ENCODE results near the gene TBC1D22B. TPM values are rescaled to one million over a fixed set of nuclear protein-coding genes. Genes with fewer than 3 reads are reported as not detected.

TBC1D22B gene
- polyA plus RNA-seq, 4 donors = 6.4 to 11.2 (median 8.6) TPM

DNA sequence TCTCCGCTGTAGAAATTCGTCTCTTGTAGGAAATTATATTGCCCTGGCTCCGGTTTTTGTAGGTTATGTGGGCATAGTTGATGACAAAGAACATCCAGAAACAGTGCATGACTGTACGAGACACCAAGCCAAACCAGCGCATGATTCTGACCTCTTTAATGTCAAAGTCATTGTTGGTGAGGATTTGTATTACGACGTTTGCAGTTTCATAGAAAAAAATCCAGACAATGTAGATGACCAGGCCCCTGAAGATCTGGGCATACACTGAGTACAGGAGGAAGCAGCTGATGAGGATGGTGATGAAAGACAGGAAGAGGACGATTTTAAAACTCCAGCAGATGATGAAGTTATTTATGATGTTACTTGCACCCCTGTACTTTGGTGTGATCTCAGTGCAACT lies 39.1 kb upstream of the TBC1D22B start:
- no peak for DNase-seq
- 76 to 87% (median 86%) methylated on average over 8 of the region's 8 CpGs for WGBS, 3 donors
- Histone ChIP-seq H3K9me3 (ENCODE audit: control insufficient read depth in 2 of 2, insufficient read depth in 1 of 2, low read depth in 1 of 2, low read length in 1 of 2) (no peaks in the 10 kb centered on the region), H3K36me3 (ENCODE audit: control insufficient read depth in 3 of 3, insufficient read depth in 2 of 3, low read depth in 1 of 3, low read length in 3 of 3) (no peaks in the 10 kb centered on the region), H3K4me1 (ENCODE audit: control insufficient read depth in 3 of 3, insufficient read depth in 2 of 3, low read depth in 1 of 3, low read length in 2 of 3) (peaks cover 0 to 5% (median 0%) of the 10 kb centered on the region in 3 donors), H3K4me3 (ENCODE audit: low read depth in 1 of 3, low read length in 3 of 3) (no peak overlapping the region), H3K27me3 (ENCODE audit: control insufficient read depth in 3 of 3, insufficient read depth in 3 of 3, low read length in 3 of 3) (no peaks in the 10 kb centered on the region), H3K27ac (ENCODE audit: low read depth in 1 of 3, low read length in 2 of 3) (no peak overlapping the region)
- no peak for FAIRE-seq

DNA sequence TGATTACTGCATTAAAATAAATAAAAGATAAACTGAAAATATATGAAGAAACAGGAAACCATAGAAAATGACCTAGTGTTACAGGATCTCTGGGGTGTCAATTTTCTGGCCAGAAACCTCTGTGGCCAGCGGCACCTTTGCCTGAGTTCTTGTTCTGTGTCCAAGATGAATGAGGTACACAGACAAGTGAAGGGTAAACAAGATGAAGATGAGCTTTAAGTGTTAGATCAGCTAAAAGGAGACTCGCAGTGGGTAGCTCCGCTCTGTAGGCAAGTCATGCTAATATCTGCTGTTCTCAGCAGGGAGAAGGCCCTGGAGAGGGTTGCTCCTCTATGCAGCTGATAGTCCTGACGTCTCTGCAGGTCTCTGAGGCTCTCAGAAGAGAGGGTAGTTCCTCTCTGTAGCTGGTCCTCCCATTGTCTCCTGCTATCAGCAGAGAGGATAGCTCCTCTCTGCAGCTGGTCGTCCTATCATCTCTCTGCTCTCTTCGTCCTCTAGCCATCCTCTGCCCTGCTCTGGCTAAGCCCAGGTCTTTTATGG lies 35.9 kb upstream of the TBC1D22B start:
- no peaks in the 10 kb centered on the region for H3K27me3 ChIP-seq (ENCODE audit: control insufficient read depth in 3 of 3, insufficient read depth in 3 of 3, low read length in 3 of 3)
- H3K4me3 ChIP-seq (ENCODE audit: low read depth in 1 of 3, low read length in 3 of 3) = peak overlapping the region in 2 of 3 donors; percentile 57 to 68
- DNase-seq = no peak
- H3K9me3 ChIP-seq (ENCODE audit: control insufficient read depth in 2 of 2, insufficient read depth in 1 of 2, low read depth in 1 of 2, low read length in 1 of 2) = no peaks in the 10 kb centered on the region
- FAIRE-seq = no peak
- peak overlapping the region in 1 of 3 donors; percentile 57 for H3K27ac ChIP-seq (ENCODE audit: low read depth in 1 of 3, low read length in 2 of 3)
- 57 to 60% (median 59%) methylated on average over 6 of the region's 6 CpGs for WGBS, 3 donors
- H3K36me3 ChIP-seq (ENCODE audit: control insufficient read depth in 3 of 3, insufficient read depth in 2 of 3, low read depth in 1 of 3, low read length in 3 of 3) = no peaks in the 10 kb centered on the region
- H3K4me1 ChIP-seq (ENCODE audit: control insufficient read depth in 3 of 3, insufficient read depth in 2 of 3, low read depth in 1 of 3, low read length in 2 of 3) = peaks cover 0 to 5% (median 0%) of the 10 kb centered on the region in 3 donors

DNA sequence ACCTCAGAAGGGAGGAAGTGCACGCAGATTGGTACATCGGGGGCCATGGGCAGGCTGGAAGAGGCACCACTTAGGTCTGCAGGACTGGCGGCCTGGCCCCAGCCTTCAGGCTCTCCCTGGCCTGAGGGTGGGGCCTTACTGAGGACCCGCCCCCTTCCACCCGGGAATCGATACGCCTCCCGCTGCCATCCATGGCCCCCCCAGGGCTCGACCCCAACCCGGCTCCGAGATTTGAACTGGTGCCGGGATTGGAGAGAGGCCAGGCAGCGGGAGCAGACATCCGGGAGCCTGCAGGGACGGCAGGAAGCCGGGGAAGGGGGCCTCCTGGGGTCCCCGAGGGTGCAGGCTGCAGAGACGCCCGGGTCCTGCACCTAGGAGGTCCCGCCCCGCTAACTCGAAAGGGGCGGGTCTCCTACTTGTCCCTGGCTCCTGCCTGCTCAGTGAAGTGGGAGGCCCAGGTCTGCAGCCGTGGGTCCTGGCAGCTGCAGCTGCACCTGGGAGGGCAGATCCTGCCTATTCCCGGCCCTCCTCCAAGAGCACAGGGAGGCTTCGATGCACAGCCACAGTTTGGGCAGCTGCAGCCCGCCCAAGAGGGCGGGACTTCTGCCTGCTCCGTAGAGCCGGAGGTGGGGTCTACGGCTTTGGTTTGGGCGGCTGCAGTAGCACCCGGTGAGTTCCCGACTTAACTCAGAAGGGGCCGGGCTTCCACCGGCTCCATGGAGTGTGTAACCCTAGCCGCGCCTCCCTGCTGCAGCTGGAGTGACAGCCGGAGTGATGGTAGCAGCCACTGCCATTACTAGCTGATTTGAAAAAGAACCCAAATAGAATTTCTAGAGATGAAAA lies 35.2 kb upstream of the TBC1D22B start:
- WGBS, 3 donors = 1% methylated on average over 34 to 39 of the region's 39 CpGs
- FAIRE-seq (no peak), DNase-seq (peak; percentile 82 to 90)
- peak overlapping the region; percentile 34 to 68 (median 57) for H3K4me3 ChIP-seq (ENCODE audit: low read depth in 1 of 3, low read length in 3 of 3)
- peak overlapping the region in 1 of 3 donors; percentile 57 for H3K27ac ChIP-seq (ENCODE audit: low read depth in 1 of 3, low read length in 2 of 3)
- no peaks in the 10 kb centered on the region for H3K27me3 ChIP-seq (ENCODE audit: control insufficient read depth in 3 of 3, insufficient read depth in 3 of 3, low read length in 3 of 3)
- no peaks in the 10 kb centered on the region for H3K36me3 ChIP-seq (ENCODE audit: control insufficient read depth in 3 of 3, insufficient read depth in 2 of 3, low read depth in 1 of 3, low read length in 3 of 3)
- peaks cover 0 to 5% (median 0%) of the 10 kb centered on the region in 3 donors for H3K4me1 ChIP-seq (ENCODE audit: control insufficient read depth in 3 of 3, insufficient read depth in 2 of 3, low read depth in 1 of 3, low read length in 2 of 3)
- no peaks in the 10 kb centered on the region for H3K9me3 ChIP-seq (ENCODE audit: control insufficient read depth in 2 of 2, insufficient read depth in 1 of 2, low read depth in 1 of 2, low read length in 1 of 2)

DNA sequence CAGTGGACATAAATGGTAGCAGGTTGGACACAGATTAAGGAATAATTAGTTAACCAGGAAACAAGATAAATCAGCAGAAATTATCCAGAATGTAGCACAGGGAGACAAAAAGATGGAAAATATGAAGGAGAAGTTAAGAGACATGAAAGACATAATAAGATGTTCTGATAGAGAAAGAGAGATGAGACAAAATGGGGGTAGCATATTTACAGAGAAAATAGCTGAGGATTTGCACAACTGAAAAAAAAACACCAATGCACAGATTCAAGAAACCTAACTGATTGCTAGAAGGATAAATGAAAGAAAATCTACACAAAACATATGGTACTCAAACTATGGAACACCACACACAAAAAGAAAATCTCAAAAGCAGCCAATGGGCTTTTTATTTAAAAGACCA lies 34.6 kb upstream of the TBC1D22B start:
- H3K36me3 ChIP-seq (ENCODE audit: control insufficient read depth in 3 of 3, insufficient read depth in 2 of 3, low read depth in 1 of 3, low read length in 3 of 3) = no peaks in the 10 kb centered on the region
- H3K4me1 ChIP-seq (ENCODE audit: control insufficient read depth in 3 of 3, insufficient read depth in 2 of 3, low read depth in 1 of 3, low read length in 2 of 3) = peaks cover 0 to 5% (median 0%) of the 10 kb centered on the region in 3 donors
- H3K9me3 ChIP-seq (ENCODE audit: control insufficient read depth in 2 of 2, insufficient read depth in 1 of 2, low read depth in 1 of 2, low read length in 1 of 2) = no peaks in the 10 kb centered on the region
- FAIRE-seq (no peak), DNase-seq (no peak)
- peak overlapping the region in 1 of 3 donors; percentile 57 for H3K27ac ChIP-seq (ENCODE audit: low read depth in 1 of 3, low read length in 2 of 3)
- peak overlapping the region in 1 of 3 donors; percentile 68 for H3K4me3 ChIP-seq (ENCODE audit: low read depth in 1 of 3, low read length in 3 of 3)
- H3K27me3 ChIP-seq (ENCODE audit: control insufficient read depth in 3 of 3, insufficient read depth in 3 of 3, low read length in 3 of 3) = no peaks in the 10 kb centered on the region

DNA sequence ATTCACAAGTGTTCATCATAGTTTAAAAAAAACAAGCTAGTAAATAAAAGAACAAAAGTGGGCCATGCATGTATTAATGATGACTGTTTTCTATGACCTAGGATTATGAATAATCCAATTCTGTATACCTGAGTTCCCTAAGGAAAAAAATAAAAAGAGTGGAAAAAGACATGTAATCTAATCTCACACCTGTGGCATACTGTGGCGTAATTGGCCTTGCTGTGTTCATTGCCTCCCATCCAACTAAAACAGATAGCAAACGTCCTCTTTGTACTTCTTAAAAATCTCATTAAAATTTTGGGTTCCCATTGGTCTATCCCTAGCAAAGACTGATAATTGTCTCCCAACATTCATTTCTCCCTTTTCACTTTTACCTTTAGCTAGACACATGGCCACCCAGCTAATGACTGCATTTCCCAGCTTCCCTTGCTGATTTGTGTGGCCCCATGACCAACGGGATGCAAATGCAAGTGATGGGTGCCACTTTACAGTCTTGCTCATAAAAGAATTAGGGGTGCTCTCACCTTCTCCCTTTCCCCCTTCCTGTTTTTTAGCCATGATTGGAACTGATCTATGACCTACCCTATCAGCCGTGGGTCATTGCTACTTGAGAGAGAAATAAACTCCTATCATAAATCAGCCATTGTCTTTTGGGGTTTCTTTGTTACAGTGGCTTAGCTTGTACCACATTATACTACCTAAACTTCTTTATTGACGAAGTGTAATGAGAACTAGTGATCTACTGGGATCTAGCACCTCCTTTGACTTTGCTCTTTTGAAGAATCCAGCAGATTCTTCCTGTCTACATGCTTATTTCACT lies 32.0 kb upstream of the TBC1D22B start:
- Histone ChIP-seq H3K9me3 (ENCODE audit: control insufficient read depth in 2 of 2, insufficient read depth in 1 of 2, low read depth in 1 of 2, low read length in 1 of 2) (no peaks in the 10 kb centered on the region), H3K27ac (ENCODE audit: low read depth in 1 of 3, low read length in 2 of 3) (no peak overlapping the region), H3K36me3 (ENCODE audit: control insufficient read depth in 3 of 3, insufficient read depth in 2 of 3, low read depth in 1 of 3, low read length in 3 of 3) (no peaks in the 10 kb centered on the region), H3K27me3 (ENCODE audit: control insufficient read depth in 3 of 3, insufficient read depth in 3 of 3, low read length in 3 of 3) (no peaks in the 10 kb centered on the region), H3K4me1 (ENCODE audit: control insufficient read depth in 3 of 3, insufficient read depth in 2 of 3, low read depth in 1 of 3, low read length in 2 of 3) (peaks cover 0 to 14% (median 0%) of the 10 kb centered on the region in 3 donors), H3K4me3 (ENCODE audit: low read depth in 1 of 3, low read length in 3 of 3) (no peak overlapping the region)
- FAIRE-seq (no peak), DNase-seq (no peak)
- WGBS, 3 donors = 42 to 65% (median 57%) methylated on average over 5 of the region's 5 CpGs

DNA sequence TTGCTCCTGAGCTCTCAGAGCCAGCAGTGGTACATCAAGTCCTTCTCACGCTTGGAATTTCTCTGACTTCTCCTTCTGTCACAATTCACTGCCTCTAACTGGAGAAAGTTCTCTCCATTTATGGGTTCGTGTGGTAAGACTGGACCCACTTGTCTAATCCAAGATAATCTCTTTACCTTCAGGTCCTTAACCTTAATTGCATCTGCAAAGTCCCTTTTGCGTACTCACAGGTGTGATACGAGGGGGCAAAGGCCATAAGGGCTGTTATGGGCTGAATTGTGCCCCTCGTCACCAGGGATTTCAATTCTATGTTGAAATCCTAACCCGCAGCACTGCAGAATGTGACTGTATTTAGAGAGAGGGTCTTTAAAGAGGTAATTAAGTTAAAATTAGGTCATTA lies 27.5 kb upstream of the TBC1D22B start:
- Histone ChIP-seq H3K4me1 (ENCODE audit: control insufficient read depth in 3 of 3, insufficient read depth in 2 of 3, low read depth in 1 of 3, low read length in 2 of 3) (peaks cover 0 to 9% (median 0%) of the 10 kb centered on the region in 3 donors), H3K27me3 (ENCODE audit: control insufficient read depth in 3 of 3, insufficient read depth in 3 of 3, low read length in 3 of 3) (no peaks in the 10 kb centered on the region), H3K4me3 (ENCODE audit: low read depth in 1 of 3, low read length in 3 of 3) (no peak overlapping the region), H3K9me3 (ENCODE audit: control insufficient read depth in 2 of 2, insufficient read depth in 1 of 2, low read depth in 1 of 2, low read length in 1 of 2) (no peaks in the 10 kb centered on the region), H3K27ac (ENCODE audit: low read depth in 1 of 3, low read length in 2 of 3) (peak overlapping the region in 1 of 3 donors; percentile 69), H3K36me3 (ENCODE audit: control insufficient read depth in 3 of 3, insufficient read depth in 2 of 3, low read depth in 1 of 3, low read length in 3 of 3) (no peaks in the 10 kb centered on the region)
- DNase-seq (peak; percentile 81 to 86), FAIRE-seq (no peak)
- 34 to 75% (median 50%) methylated on average over 6 of the region's 6 CpGs for WGBS, 3 donors

DNA sequence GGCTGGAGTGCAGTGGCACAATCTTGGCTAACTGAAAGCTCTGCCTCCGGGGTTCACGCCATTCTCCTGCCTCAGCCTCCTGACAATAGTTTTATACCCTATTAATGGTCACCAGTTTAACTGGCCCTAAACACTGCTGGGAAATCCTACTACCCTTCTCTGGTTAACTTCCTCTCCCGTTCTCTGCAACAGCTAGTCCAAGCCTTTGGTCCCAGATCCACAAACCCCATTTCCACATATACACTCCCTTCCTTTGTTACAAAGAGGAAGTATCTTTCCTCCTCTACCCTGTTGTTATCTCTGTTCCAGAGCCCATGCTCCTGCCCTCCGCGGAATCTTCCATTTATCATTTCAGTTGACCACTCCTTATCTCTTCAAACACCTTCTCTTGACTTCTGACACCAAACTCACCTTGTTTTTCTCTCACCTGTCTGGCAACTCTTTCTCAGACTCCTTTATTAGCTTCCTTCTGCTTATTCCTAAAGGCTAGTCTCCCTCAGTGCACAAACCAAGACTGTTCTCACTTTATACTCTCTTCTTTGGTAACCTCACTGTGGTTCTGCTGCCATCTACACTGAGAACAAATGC lies 25.0 kb upstream of the TBC1D22B start:
- FAIRE-seq = no peak
- H3K36me3 ChIP-seq (ENCODE audit: control insufficient read depth in 3 of 3, insufficient read depth in 2 of 3, low read depth in 1 of 3, low read length in 3 of 3) = no peaks in the 10 kb centered on the region
- no peaks in the 10 kb centered on the region for H3K9me3 ChIP-seq (ENCODE audit: control insufficient read depth in 2 of 2, insufficient read depth in 1 of 2, low read depth in 1 of 2, low read length in 1 of 2)
- no peak overlapping the region for H3K4me3 ChIP-seq (ENCODE audit: low read depth in 1 of 3, low read length in 3 of 3)
- no peaks in the 10 kb centered on the region for H3K27me3 ChIP-seq (ENCODE audit: control insufficient read depth in 3 of 3, insufficient read depth in 3 of 3, low read length in 3 of 3)
- no peak for DNase-seq
- WGBS, 3 donors = 65 to 79% (median 76%) methylated on average over 5 of the region's 5 CpGs
- peaks cover 0 to 9% (median 0%) of the 10 kb centered on the region in 3 donors for H3K4me1 ChIP-seq (ENCODE audit: control insufficient read depth in 3 of 3, insufficient read depth in 2 of 3, low read depth in 1 of 3, low read length in 2 of 3)
- no peak overlapping the region for H3K27ac ChIP-seq (ENCODE audit: low read depth in 1 of 3, low read length in 2 of 3)

DNA sequence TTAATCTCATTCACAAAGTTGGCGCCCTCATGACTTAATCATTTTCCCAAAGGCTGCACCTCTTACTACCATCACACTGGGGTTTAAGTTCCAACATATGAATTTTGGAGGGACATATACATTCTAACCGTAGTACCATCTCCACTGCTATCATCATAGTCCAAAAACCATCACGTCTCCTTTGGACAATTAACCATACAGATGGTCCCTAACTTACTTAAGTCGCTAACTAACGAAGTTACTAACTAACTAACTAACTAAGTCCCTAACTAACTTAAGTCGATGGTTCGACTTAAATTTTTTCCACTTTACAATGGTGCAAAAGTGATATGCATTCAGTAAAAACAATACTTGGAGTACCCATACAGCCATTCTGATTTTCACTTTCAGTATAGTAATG lies 24.0 kb upstream of the TBC1D22B start:
- Histone ChIP-seq H3K27ac (ENCODE audit: low read depth in 1 of 3, low read length in 2 of 3) (no peak overlapping the region), H3K4me1 (ENCODE audit: control insufficient read depth in 3 of 3, insufficient read depth in 2 of 3, low read depth in 1 of 3, low read length in 2 of 3) (peaks cover 0 to 9% (median 0%) of the 10 kb centered on the region in 3 donors), H3K27me3 (ENCODE audit: control insufficient read depth in 3 of 3, insufficient read depth in 3 of 3, low read length in 3 of 3) (no peaks in the 10 kb centered on the region), H3K36me3 (ENCODE audit: control insufficient read depth in 3 of 3, insufficient read depth in 2 of 3, low read depth in 1 of 3, low read length in 3 of 3) (no peaks in the 10 kb centered on the region), H3K4me3 (ENCODE audit: low read depth in 1 of 3, low read length in 3 of 3) (no peak overlapping the region), H3K9me3 (ENCODE audit: control insufficient read depth in 2 of 2, insufficient read depth in 1 of 2, low read depth in 1 of 2, low read length in 1 of 2) (no peaks in the 10 kb centered on the region)
- FAIRE-seq = no peak
- 80 to 86% (median 85%) methylated on average over 7 of the region's 7 CpGs for WGBS, 3 donors
- no peak for DNase-seq

Measured in small intestine (tissue), 7 donors.